Measurements from ENCODE around the gene SPON1.
A peak's percentile ranks its signal among the peaks of the same experiment; 100 is the strongest.

Gene SPON1

GRCh38 chr11:14012846-14013245, 50.3 kb downstream of the SPON1 start:
- Histone ChIP-seq H3K23ac (ENCODE audit: low read length in 2 of 2) (no peak overlapping the region), H3K4me1 (ENCODE audit: control insufficient read depth, insufficient read depth, low read depth, low read length) (peaks cover 2% of the 10 kb centered on the region), H2AK5ac (ENCODE audit: low read length, severe bottlenecking) (no peak overlapping the region), H3K9me3 (ENCODE audit: control insufficient read depth, low read length) (no peaks in the 10 kb centered on the region), H3K4ac (ENCODE audit: low read depth in 1 of 2, low read length in 2 of 2) (no peak overlapping the region), H2BK15ac (ENCODE audit: low read depth, poor library complexity, severe bottlenecking) (no peak overlapping the region), H4K8ac (ENCODE audit: low read length) (no peak overlapping the region), H3K4me3 (ENCODE audit: insufficient read depth in 1 of 2, low read depth in 1 of 2, low read length in 2 of 2) (no peak overlapping the region), H3K27ac (ENCODE audit: low read length, poor library complexity, severe bottlenecking) (no peak overlapping the region), H2BK120ac (ENCODE audit: low read depth, low read length) (no peak overlapping the region), H3K79me1 (replicated peaks; ENCODE audit: low read length, poor library complexity, severe bottlenecking) (no peaks in the 10 kb centered on the region), H3K9ac (ENCODE audit: low read length) (no peak overlapping the region), H3K27me3 (ENCODE audit: control insufficient read depth in 1 of 2, insufficient read depth in 1 of 2, low read length in 2 of 2) (peaks cover 0 to 8% of the 10 kb centered on the region in 2 experiments), H2BK5ac (ENCODE audit: low read depth, low read length, poor library complexity, severe bottlenecking) (no peak overlapping the region), H2BK12ac (ENCODE audit: low read length in 2 of 2) (no peak overlapping the region), H3K36me3 (ENCODE audit: control insufficient read depth in 1 of 2, insufficient read depth in 2 of 2, low read depth in 1 of 2, low read length in 2 of 2) (peaks cover 0 to 4% of the 10 kb centered on the region in 2 experiments), H2AFZ (ENCODE audit: low read depth, low read length) (no peak overlapping the region), H3K14ac (ENCODE audit: low read length in 2 of 2) (no peak overlapping the region), H3K4me2 (ENCODE audit: low read length, poor library complexity, severe bottlenecking) (no peak overlapping the region), H3K18ac (ENCODE audit: low read depth in 1 of 2, low read length in 2 of 2) (no peak overlapping the region), H4K91ac (ENCODE audit: low read length) (no peak overlapping the region)
- 29% methylated on average over 2 of the region's 4 CpGs for WGBS
- DNase-seq = no peak

GRCh38 chr11:14015711-14016110, 53.2 kb downstream of the SPON1 start:
- Histone ChIP-seq H3K4me1 (ENCODE audit: control insufficient read depth, insufficient read depth, low read depth, low read length) (peaks cover 2% of the 10 kb centered on the region), H4K91ac (ENCODE audit: low read length) (no peak overlapping the region), H3K36me3 (ENCODE audit: control insufficient read depth in 1 of 2, insufficient read depth in 2 of 2, low read depth in 1 of 2, low read length in 2 of 2) (no peaks in the 10 kb centered on the region), H3K79me1 (replicated peaks; ENCODE audit: low read length, poor library complexity, severe bottlenecking) (no peaks in the 10 kb centered on the region), H2BK12ac (ENCODE audit: low read length in 2 of 2) (no peak overlapping the region), H2AFZ (ENCODE audit: low read depth, low read length) (no peak overlapping the region), H2BK15ac (ENCODE audit: low read depth, poor library complexity, severe bottlenecking) (no peak overlapping the region), H3K14ac (ENCODE audit: low read length in 2 of 2) (no peak overlapping the region), H3K27ac (ENCODE audit: low read length, poor library complexity, severe bottlenecking) (no peak overlapping the region), H2BK120ac (ENCODE audit: low read depth, low read length) (no peak overlapping the region), H3K4ac (ENCODE audit: low read depth in 1 of 2, low read length in 2 of 2) (no peak overlapping the region), H2AK5ac (ENCODE audit: low read length, severe bottlenecking) (no peak overlapping the region), H3K4me2 (ENCODE audit: low read length, poor library complexity, severe bottlenecking) (no peak overlapping the region), H4K8ac (ENCODE audit: low read length) (no peak overlapping the region), H3K9me3 (ENCODE audit: control insufficient read depth, low read length) (no peaks in the 10 kb centered on the region), H3K9ac (ENCODE audit: low read length) (no peak overlapping the region), H3K18ac (ENCODE audit: low read depth in 1 of 2, low read length in 2 of 2) (no peak overlapping the region), H2BK5ac (ENCODE audit: low read depth, low read length, poor library complexity, severe bottlenecking) (no peak overlapping the region), H3K27me3 (ENCODE audit: control insufficient read depth in 1 of 2, insufficient read depth in 1 of 2, low read length in 2 of 2) (no peaks in the 10 kb centered on the region), H3K23ac (ENCODE audit: low read length in 2 of 2) (no peak overlapping the region), H3K4me3 (ENCODE audit: insufficient read depth in 1 of 2, low read depth in 1 of 2, low read length in 2 of 2) (no peak overlapping the region)
- peak; percentile 47 for DNase-seq
- 10% methylated on average over 4 of the region's 4 CpGs for WGBS

- Histone ChIP-seq H2BK120ac (ENCODE audit: low read depth, low read length) (no peak overlapping the region), H2BK15ac (ENCODE audit: low read depth, poor library complexity, severe bottlenecking) (no peak overlapping the region), H4K91ac (ENCODE audit: low read length) (no peak overlapping the region), H3K9ac (ENCODE audit: low read length) (no peak overlapping the region), H3K79me1 (replicated peaks; ENCODE audit: low read length, poor library complexity, severe bottlenecking) (no peaks in the 10 kb centered on the region), H3K14ac (ENCODE audit: low read length in 2 of 2) (no peak overlapping the region), H2AFZ (ENCODE audit: low read depth, low read length) (no peak overlapping the region), H3K27ac (ENCODE audit: low read length, poor library complexity, severe bottlenecking) (no peak overlapping the region), H2BK5ac (ENCODE audit: low read depth, low read length, poor library complexity, severe bottlenecking) (no peak overlapping the region), H3K4me3 (ENCODE audit: insufficient read depth in 1 of 2, low read depth in 1 of 2, low read length in 2 of 2) (no peak overlapping the region), H3K36me3 (ENCODE audit: control insufficient read depth in 1 of 2, insufficient read depth in 2 of 2, low read depth in 1 of 2, low read length in 2 of 2) (no peaks in the 10 kb centered on the region), H3K23ac (ENCODE audit: low read length in 2 of 2) (no peak overlapping the region), H4K8ac (ENCODE audit: low read length) (no peak overlapping the region), H3K9me3 (ENCODE audit: control insufficient read depth, low read length) (no peaks in the 10 kb centered on the region), H2AK5ac (ENCODE audit: low read length, severe bottlenecking) (no peak overlapping the region), H2BK12ac (ENCODE audit: low read length in 2 of 2) (no peak overlapping the region), H3K18ac (ENCODE audit: low read depth in 1 of 2, low read length in 2 of 2) (no peak overlapping the region), H3K4me1 (ENCODE audit: control insufficient read depth, insufficient read depth, low read depth, low read length) (peaks cover 2% of the 10 kb centered on the region), H3K4me2 (ENCODE audit: low read length, poor library complexity, severe bottlenecking) (no peak overlapping the region), H3K27me3 (ENCODE audit: control insufficient read depth in 1 of 2, insufficient read depth in 1 of 2, low read length in 2 of 2) (no peaks in the 10 kb centered on the region), H3K4ac (ENCODE audit: low read depth in 1 of 2, low read length in 2 of 2) (no peak overlapping the region)
- WGBS = 91% methylated on average over 2 of the region's 2 CpGs
- no peak for DNase-seq
These were observed 55.9 kb downstream of the SPON1 start for GRCh38 chr11:14018441-14018840.

GRCh38 chr11:14021738-14022137, 59.2 kb downstream of the SPON1 start:
- 78% methylated on average over 3 of the region's 4 CpGs for WGBS

More at GRCh38 chr11:14021738-14022137, 59.2 kb downstream of the SPON1 start:
- Histone ChIP-seq H3K4ac (ENCODE audit: low read depth in 1 of 2, low read length in 2 of 2) (no peak overlapping the region), H3K18ac (ENCODE audit: low read depth in 1 of 2, low read length in 2 of 2) (no peak overlapping the region), H3K4me2 (ENCODE audit: low read length, poor library complexity, severe bottlenecking) (no peak overlapping the region), H3K9me3 (ENCODE audit: control insufficient read depth, low read length) (no peaks in the 10 kb centered on the region), H3K36me3 (ENCODE audit: control insufficient read depth in 1 of 2, insufficient read depth in 2 of 2, low read depth in 1 of 2, low read length in 2 of 2) (no peaks in the 10 kb centered on the region), H2AFZ (ENCODE audit: low read depth, low read length) (no peak overlapping the region), H3K27ac (ENCODE audit: low read length, poor library complexity, severe bottlenecking) (no peak overlapping the region), H3K9ac (ENCODE audit: low read length) (no peak overlapping the region), H2BK15ac (ENCODE audit: low read depth, poor library complexity, severe bottlenecking) (no peak overlapping the region), H2BK12ac (ENCODE audit: low read length in 2 of 2) (no peak overlapping the region), H4K91ac (ENCODE audit: low read length) (no peak overlapping the region), H3K4me3 (ENCODE audit: insufficient read depth in 1 of 2, low read depth in 1 of 2, low read length in 2 of 2) (no peak overlapping the region), H3K4me1 (ENCODE audit: control insufficient read depth, insufficient read depth, low read depth, low read length) (no peaks in the 10 kb centered on the region), H4K8ac (ENCODE audit: low read length) (no peak overlapping the region), H3K23ac (ENCODE audit: low read length in 2 of 2) (no peak overlapping the region), H3K79me1 (replicated peaks; ENCODE audit: low read length, poor library complexity, severe bottlenecking) (no peaks in the 10 kb centered on the region), H3K14ac (ENCODE audit: low read length in 2 of 2) (no peak overlapping the region), H3K27me3 (ENCODE audit: control insufficient read depth in 1 of 2, insufficient read depth in 1 of 2, low read length in 2 of 2) (no peaks in the 10 kb centered on the region), H2BK120ac (ENCODE audit: low read depth, low read length) (no peak overlapping the region), H2AK5ac (ENCODE audit: low read length, severe bottlenecking) (no peak overlapping the region), H2BK5ac (ENCODE audit: low read depth, low read length, poor library complexity, severe bottlenecking) (no peak overlapping the region)
- no peak for DNase-seq
